Measurements from ENCODE around the gene GNAS-AS1. TPM values are rescaled to one million over a fixed set of nuclear protein-coding genes. Genes with fewer than 3 reads are reported as not detected.

The GNAS-AS1 gene
- total and polyA plus RNA-seq, 4 donors = 1.0 to 1.7 (median 1.2) TPM; not detected in 1

DNA sequence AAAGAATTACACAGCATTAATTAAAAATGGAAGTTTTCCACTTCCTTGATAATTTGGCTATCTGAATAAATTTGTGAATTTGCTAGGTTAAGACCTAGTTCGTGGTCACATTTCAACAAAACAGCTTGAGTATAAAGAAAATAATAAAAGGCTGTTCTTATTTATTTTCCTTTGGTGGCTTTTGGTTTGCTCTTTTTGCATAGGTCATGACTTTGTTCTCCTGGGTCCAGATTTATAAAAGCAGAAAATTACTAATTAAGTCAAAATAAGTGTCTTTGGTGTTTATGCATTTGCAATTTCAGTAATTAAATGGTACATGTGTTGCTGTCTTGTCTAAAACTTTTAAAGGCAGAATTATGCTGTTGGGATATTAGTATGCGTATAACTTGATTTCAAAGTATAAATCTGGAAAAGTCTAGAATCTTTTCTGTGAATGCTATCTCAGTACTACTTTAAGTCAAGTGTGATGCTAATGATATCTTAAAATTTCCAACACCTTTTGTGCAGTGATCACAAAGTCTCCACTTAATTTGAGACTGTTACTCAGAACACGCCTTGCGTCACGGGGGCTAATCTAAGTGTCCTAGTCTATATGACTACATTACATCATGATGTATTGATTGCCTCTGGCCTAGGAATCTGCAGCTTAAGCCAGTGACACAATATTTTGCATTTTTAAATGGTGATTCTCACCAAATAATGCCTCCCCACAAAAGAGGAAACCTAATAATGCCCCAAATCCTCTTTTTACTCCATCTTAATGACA is 42.8 kb upstream of the GNAS-AS1 start:
- intact Hi-C loops (cut with DNase I) = loop anchor here (2.0 to 5.0 kb wide), 4 partner anchors 13 to 149 kb away; partner anchors contain the start of genes ATP5F1E (in 1 of the 2), NELFCD (in 1 of the 2) and PRELID3B (in 1 of the 2)
- DNase-seq = peak in 1 of 2 donors; percentile 51
- peak overlapping the region in 1 of 2 donors; percentile 37 for H3K27ac ChIP-seq (ENCODE audit: low read depth in 1 of 2, low read length in 2 of 2)
- H3K27me3 ChIP-seq (ENCODE audit: control insufficient read depth in 1 of 2, insufficient read depth in 2 of 2, low read length in 1 of 2) = peaks cover 0 to 1% of the 10 kb centered on the region in 2 donors
- H3K9me3 ChIP-seq (ENCODE audit: control insufficient read depth, low read length) = no peaks in the 10 kb centered on the region
- no peaks in the 10 kb centered on the region for H3K36me3 ChIP-seq (ENCODE audit: control insufficient read depth in 1 of 2, insufficient read depth in 2 of 2, low read length in 1 of 2)
- WGBS, 2 donors = 18 to 19% methylated on average over 5 of the region's 5 CpGs
- no peak for ATAC-seq (ENCODE audit: low FRiP score)
- no peak overlapping the region for H3K4me3 ChIP-seq (ENCODE audit: low read length in 2 of 2)
- peaks cover 0 to 7% of the 10 kb centered on the region in 2 donors for H3K4me1 ChIP-seq (ENCODE audit: control insufficient read depth in 1 of 2, insufficient read depth in 2 of 2, low read length in 2 of 2)

- DNase-seq (no peak), ATAC-seq (ENCODE audit: low FRiP score) (no peak)
- Histone ChIP-seq H3K36me3 (ENCODE audit: control insufficient read depth in 1 of 2, insufficient read depth in 2 of 2, low read length in 1 of 2) (no peaks in the 10 kb centered on the region), H3K4me3 (ENCODE audit: low read length in 2 of 2) (peak overlapping the region; percentile 85 to 95), H3K9me3 (ENCODE audit: control insufficient read depth, low read length) (no peaks in the 10 kb centered on the region), H3K27me3 (ENCODE audit: control insufficient read depth in 1 of 2, insufficient read depth in 2 of 2, low read length in 1 of 2) (peaks cover 0 to 1% of the 10 kb centered on the region in 2 donors), H3K4me1 (ENCODE audit: control insufficient read depth in 1 of 2, insufficient read depth in 2 of 2, low read length in 2 of 2) (peaks cover 0 to 6% of the 10 kb centered on the region in 2 donors), H3K27ac (ENCODE audit: low read depth in 1 of 2, low read length in 2 of 2) (peak overlapping the region; percentile 82 to 100)
- intact Hi-C loops (cut with DNase I) = loop anchor here (2.0 to 5.0 kb wide), 4 partner anchors 14 to 149 kb away; partner anchors contain the start of genes ATP5F1E (in 1 of the 2), NELFCD (in 1 of the 2) and PRELID3B (in 1 of the 2)
- WGBS, 2 donors = 0% methylated on average over 1 of the region's 1 CpG
Observed at GRCh38 chr20:58892932-58893224, 42.2 kb upstream of the GNAS-AS1 start.

DNA sequence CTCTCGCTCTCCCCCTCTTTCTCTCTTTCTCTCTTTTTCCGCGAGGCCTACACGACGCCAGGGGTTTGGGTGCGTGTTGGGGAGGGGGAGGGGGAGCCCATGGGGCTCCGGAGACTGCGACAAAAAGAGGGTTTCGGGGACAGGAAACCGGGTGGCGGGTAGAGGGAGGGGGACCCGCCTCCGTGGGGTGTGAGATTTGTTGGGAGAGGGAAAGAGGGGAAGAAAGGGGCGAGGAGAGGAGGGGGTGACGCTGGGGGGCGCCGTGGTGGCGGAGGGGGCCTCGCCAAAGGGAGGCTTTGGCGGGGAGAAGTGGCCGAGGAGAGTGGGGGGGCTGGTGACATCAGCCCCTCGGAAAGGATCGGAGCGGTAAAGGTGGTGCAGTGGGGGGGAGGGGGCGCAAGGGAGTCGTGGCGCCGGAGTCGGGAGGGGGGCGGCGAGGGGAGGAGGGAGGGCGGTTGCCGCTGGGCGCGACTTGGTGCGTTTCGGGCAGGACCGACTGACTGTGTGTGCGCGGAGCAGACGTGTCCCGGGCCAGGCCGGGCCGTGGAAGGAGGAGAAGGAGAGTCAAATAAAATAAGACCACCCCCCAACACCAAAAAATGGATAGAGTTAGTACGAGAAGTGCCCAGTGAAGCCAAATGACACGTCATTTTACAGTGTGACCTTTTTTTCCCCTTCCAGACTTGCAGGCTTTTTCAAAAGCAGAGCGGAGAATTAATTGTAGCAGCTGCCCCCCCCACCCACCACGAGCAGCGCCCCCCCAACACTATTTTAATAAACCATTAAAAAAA is 41.6 kb upstream of the GNAS-AS1 start:
- H3K27me3 ChIP-seq (ENCODE audit: control insufficient read depth in 1 of 2, insufficient read depth in 2 of 2, low read length in 1 of 2) = peaks cover 0 to 1% of the 10 kb centered on the region in 2 donors
- intact Hi-C loops (cut with DNase I) = loop anchor here (2.0 to 5.0 kb wide), 4 partner anchors 14 to 150 kb away; partner anchors contain the start of genes ATP5F1E (in 1 of the 2), NELFCD (in 1 of the 2) and PRELID3B (in 1 of the 2)
- peak; percentile 88 to 92 for DNase-seq
- WGBS, 2 donors = 0 to 1% methylated on average over 31 to 49 of the region's 49 CpGs
- peak overlapping the region; percentile 85 to 95 for H3K4me3 ChIP-seq (ENCODE audit: low read length in 2 of 2)
- ATAC-seq (ENCODE audit: low FRiP score) = peak; percentile 58
- H3K36me3 ChIP-seq (ENCODE audit: control insufficient read depth in 1 of 2, insufficient read depth in 2 of 2, low read length in 1 of 2) = no peaks in the 10 kb centered on the region
- peaks cover 0 to 6% of the 10 kb centered on the region in 2 donors for H3K4me1 ChIP-seq (ENCODE audit: control insufficient read depth in 1 of 2, insufficient read depth in 2 of 2, low read length in 2 of 2)
- no peaks in the 10 kb centered on the region for H3K9me3 ChIP-seq (ENCODE audit: control insufficient read depth, low read length)
- peak overlapping the region; percentile 90 to 100 for H3K27ac ChIP-seq (ENCODE audit: low read depth in 1 of 2, low read length in 2 of 2)

DNA sequence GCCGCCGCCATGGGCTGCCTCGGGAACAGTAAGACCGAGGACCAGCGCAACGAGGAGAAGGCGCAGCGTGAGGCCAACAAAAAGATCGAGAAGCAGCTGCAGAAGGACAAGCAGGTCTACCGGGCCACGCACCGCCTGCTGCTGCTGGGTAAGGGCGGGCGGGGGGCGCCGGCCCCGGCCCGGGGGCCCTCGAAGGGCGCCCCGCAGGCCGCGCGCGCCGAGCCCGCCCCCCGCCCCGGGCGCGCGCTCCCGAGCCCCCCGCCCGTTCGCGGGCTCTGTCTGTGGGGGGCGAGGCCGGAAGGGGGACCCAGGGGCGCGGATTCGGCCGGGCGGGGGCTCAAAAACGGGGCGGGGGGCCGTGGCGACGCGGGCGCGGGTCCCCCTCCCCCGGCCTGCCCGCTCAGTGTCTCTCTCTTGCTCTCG is 41.0 kb upstream of the GNAS-AS1 start:
- 0 to 1% methylated on average over 2 to 55 of the region's 55 CpGs for WGBS, 2 donors
- Histone ChIP-seq H3K27me3 (ENCODE audit: control insufficient read depth in 1 of 2, insufficient read depth in 2 of 2, low read length in 1 of 2) (peaks cover 0 to 1% of the 10 kb centered on the region in 2 donors), H3K4me1 (ENCODE audit: control insufficient read depth in 1 of 2, insufficient read depth in 2 of 2, low read length in 2 of 2) (peaks cover 0 to 6% of the 10 kb centered on the region in 2 donors), H3K4me3 (ENCODE audit: low read length in 2 of 2) (peak overlapping the region; percentile 85 to 95), H3K27ac (ENCODE audit: low read depth in 1 of 2, low read length in 2 of 2) (peak overlapping the region; percentile 90 to 100), H3K9me3 (ENCODE audit: control insufficient read depth, low read length) (no peaks in the 10 kb centered on the region), H3K36me3 (ENCODE audit: control insufficient read depth in 1 of 2, insufficient read depth in 2 of 2, low read length in 1 of 2) (no peaks in the 10 kb centered on the region)
- DNase-seq = peak; percentile 60 to 76
- peak; percentile 9 for ATAC-seq (ENCODE audit: low FRiP score)
- intact Hi-C loops (cut with DNase I) = loop anchor here (2.0 to 5.0 kb wide), 4 partner anchors 15 to 151 kb away; partner anchors contain the start of genes ATP5F1E (in 1 of the 2), NELFCD (in 1 of the 2) and PRELID3B (in 1 of the 2)

- Histone ChIP-seq H3K36me3 (ENCODE audit: control insufficient read depth in 1 of 2, insufficient read depth in 2 of 2, low read length in 1 of 2) (no peaks in the 10 kb centered on the region), H3K4me1 (ENCODE audit: control insufficient read depth in 1 of 2, insufficient read depth in 2 of 2, low read length in 2 of 2) (peaks cover 0 to 6% of the 10 kb centered on the region in 2 donors), H3K9me3 (ENCODE audit: control insufficient read depth, low read length) (no peaks in the 10 kb centered on the region), H3K27ac (ENCODE audit: low read depth in 1 of 2, low read length in 2 of 2) (peak overlapping the region; percentile 90 to 100), H3K4me3 (ENCODE audit: low read length in 2 of 2) (peak overlapping the region; percentile 85 to 95), H3K27me3 (ENCODE audit: control insufficient read depth in 1 of 2, insufficient read depth in 2 of 2, low read length in 1 of 2) (peaks cover 0 to 1% of the 10 kb centered on the region in 2 donors)
- peak; percentile 88 to 94 for DNase-seq
- WGBS, 2 donors = 0 to 1% methylated on average over 11 to 105 of the region's 105 CpGs
- intact Hi-C loops (cut with DNase I) = loop anchor here (5.0 kb wide), 3 partner anchors 91 to 151 kb away; partner anchors contain the start of genes ATP5F1E (in 1 of the 2), NELFCD (in 1 of the 2) and PRELID3B (in 1 of the 2)
- ATAC-seq (ENCODE audit: low FRiP score) = peak; percentile 74
Observed at GRCh38 chr20:58891086-58891717, 40.5 kb upstream of the GNAS-AS1 start.

DNA sequence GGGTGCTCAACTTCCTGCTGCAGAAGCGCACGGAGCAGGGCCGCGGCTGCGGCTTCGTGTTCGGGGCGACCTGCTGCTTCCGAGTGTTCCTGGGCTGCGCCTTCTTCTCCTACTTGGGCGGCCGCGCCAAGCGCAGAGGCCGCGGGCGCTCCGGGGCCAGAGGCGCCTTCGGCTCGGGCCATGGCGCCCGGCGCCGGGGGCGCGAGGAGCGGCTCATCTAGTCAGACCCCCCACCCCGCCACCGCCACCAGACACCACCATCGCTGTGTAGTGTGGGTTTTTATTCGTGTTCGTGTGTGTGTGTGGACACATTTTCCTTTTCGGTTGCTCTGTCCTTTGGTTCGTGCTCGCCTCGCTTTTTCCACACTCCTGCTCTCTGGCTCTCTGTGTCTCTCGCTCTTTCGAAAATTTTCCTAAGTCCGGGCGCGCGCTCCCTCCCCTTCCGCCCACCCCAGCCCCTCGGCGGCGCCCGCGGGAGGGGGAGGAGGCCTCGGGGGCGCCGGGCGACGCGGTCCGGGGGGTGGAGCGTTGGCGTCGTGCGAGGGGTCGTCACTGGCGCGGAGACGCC is 39.9 kb upstream of the GNAS-AS1 start:
- peak; percentile 86 to 93 for DNase-seq
- Histone ChIP-seq H3K9me3 (ENCODE audit: control insufficient read depth, low read length) (no peaks in the 10 kb centered on the region), H3K27ac (ENCODE audit: low read depth in 1 of 2, low read length in 2 of 2) (peak overlapping the region; percentile 64 to 100), H3K4me1 (ENCODE audit: control insufficient read depth in 1 of 2, insufficient read depth in 2 of 2, low read length in 2 of 2) (peaks cover 0 to 4% of the 10 kb centered on the region in 2 donors), H3K4me3 (ENCODE audit: low read length in 2 of 2) (peak overlapping the region; percentile 85 to 95), H3K36me3 (ENCODE audit: control insufficient read depth in 1 of 2, insufficient read depth in 2 of 2, low read length in 1 of 2) (no peaks in the 10 kb centered on the region), H3K27me3 (ENCODE audit: control insufficient read depth in 1 of 2, insufficient read depth in 2 of 2, low read length in 1 of 2) (peaks cover 0 to 1% of the 10 kb centered on the region in 2 donors)
- intact Hi-C loops (cut with DNase I) = loop anchor here (5.0 kb wide), 3 partner anchors 92 to 152 kb away; partner anchors contain the start of genes ATP5F1E (in 1 of the 2), NELFCD (in 1 of the 2) and PRELID3B (in 1 of the 2)
- ATAC-seq (ENCODE audit: low FRiP score) = peak; percentile 87
- WGBS, 2 donors = 0 to 1% methylated on average over 46 to 64 of the region's 64 CpGs

- Histone ChIP-seq H3K9me3 (ENCODE audit: control insufficient read depth, low read length) (no peaks in the 10 kb centered on the region), H3K27me3 (ENCODE audit: control insufficient read depth in 1 of 2, insufficient read depth in 2 of 2, low read length in 1 of 2) (peaks cover 0 to 1% of the 10 kb centered on the region in 2 donors), H3K4me1 (ENCODE audit: control insufficient read depth in 1 of 2, insufficient read depth in 2 of 2, low read length in 2 of 2) (no peaks in the 10 kb centered on the region), H3K27ac (ENCODE audit: low read depth in 1 of 2, low read length in 2 of 2) (peak overlapping the region; percentile 64 to 100), H3K4me3 (ENCODE audit: low read length in 2 of 2) (peak overlapping the region; percentile 85 to 95), H3K36me3 (ENCODE audit: control insufficient read depth in 1 of 2, insufficient read depth in 2 of 2, low read length in 1 of 2) (no peaks in the 10 kb centered on the region)
- ATAC-seq (ENCODE audit: low FRiP score) = peak; percentile 4
- intact Hi-C loops (cut with DNase I) = loop anchor here (5.0 to 10.0 kb wide), 5 partner anchors 92 to 265 kb away; partner anchors contain the start of genes ATP5F1E (in 1 of the 2), NELFCD (in 1 of the 2) and PRELID3B (in 1 of the 2)
- 35 to 36% methylated on average over 77 to 91 of the region's 91 CpGs for WGBS, 2 donors
- peak in 1 of 2 donors; percentile 81 for DNase-seq
Observed at GRCh38 chr20:58889798-58890517, 39.3 kb upstream of the GNAS-AS1 start.
